ENCODE results near the gene MIA.
A peak's percentile ranks its signal among the peaks of the same experiment; 100 is the strongest.
"Not testable (repeated sequence)": the region's sequence is repeated elsewhere in the genome, so short reads cannot be mapped to it uniquely, and the experiment has no call there.

The MIA gene

GRCh38 chr19:40750874-40751537 lies 24.3 kb upstream of the MIA start, which contains the start of gene SNRPA:
TSS of gene SNRPA (plus strand) at chr19:40751203. CDS start at chr19:40751409, 206 bp downstream.
- peak; percentile 98 to 99 for DNase-seq

DNA sequence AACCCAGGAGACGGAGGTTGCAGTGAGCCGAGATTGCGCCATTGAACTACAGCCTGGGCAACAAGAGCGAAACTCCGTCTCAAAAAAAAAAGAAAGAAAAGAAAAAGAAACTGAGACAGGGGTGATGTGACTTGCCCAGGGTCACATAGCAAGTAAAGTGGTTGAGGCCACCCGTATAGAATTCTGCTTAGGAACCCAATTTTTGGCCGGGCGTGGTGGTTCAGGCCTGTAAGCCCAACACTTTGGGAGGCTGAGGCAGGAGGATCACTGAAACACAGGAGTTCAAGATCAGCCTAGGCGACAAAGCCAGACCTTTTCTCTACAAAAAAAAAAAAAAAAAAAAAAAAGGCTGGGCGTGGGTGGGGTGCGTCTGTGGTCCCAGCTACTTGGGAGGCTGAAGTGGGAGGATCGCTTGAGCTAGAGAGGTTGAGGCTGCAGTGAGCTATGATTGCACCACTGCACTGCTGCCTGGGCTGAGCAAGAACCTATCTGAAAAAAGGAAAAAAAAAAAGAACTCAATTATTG lies 23.0 kb upstream of the MIA start:
- DNase-seq = peak in 1 of 2 donors; percentile 43

GRCh38 chr19:40754611-40755247 lies 20.6 kb upstream of the MIA start:
- peak; percentile 66 to 85 for DNase-seq

DNA sequence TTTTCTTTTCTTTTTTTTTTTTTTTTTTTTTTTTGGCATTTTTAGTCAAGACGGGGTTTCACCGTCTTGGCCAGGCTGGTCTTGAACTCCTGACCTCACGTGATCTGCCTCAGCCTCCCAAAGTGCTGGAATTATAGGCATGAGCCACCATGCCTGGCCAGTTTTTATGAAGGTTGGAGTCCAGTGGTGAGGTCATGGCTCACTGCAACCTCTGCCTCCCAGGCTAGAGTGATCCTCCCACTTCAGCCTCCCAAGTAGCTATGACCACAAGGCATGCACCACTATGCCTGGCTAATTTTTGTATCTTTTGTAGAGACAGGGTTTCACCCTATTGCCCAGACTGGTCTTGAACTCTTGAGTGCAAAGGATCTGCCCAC lies 20.1 kb upstream of the MIA start:
- DNase-seq = peak in 1 of 2 donors; percentile 20

GRCh38 chr19:40755791-40756190 lies 19.5 kb upstream of the MIA start:
- no peak for DNase-seq

DNA sequence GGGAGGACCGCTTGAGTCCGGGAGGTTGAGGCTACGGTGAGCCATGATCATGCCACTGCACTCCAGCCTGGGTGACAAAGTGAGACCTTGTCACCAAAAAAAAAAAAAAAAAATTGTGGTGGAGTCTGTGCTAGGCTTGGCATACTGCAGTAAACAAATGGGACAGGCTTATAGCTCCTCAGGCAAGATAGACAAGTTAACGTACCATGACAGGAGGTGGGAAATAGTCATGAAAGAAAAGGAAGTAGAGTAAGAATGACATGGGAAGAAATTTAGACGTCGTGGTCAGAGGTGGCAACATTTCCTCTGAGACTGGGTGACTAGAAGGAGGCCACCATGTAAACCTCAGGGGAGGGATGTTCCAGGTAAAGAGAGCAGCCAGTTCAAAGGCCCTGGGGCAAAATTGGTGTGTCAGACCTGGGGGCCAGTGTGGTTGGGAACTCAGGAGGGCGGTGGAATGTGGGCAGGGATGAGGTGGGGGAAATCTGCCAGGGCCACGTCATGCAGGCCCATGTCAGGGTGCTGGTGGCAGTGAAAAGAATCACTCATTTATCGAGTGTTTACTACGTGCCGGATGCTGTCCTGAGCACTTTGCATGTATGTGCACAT lies 18.7 kb upstream of the MIA start:
- DNase-seq = no peak

DNA sequence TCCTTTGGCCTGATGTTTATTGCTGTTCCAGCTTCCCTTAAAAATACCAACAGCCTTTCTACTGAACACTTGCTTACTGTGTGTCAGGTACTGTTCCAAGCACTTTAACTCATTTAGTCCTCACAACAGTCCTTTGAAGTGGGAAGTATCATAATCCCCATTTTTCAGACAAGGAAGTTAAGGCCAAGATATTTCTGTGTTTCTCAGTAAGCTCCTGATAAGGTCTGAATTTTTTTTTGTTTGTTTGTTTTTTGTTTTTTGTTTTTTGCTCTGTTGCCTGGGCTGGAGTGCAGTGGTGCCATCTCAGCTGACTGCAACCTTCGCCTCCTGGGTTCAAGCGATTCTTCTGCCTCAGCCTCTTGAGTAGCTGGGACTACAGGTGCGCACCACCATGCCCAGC lies 16.8 kb upstream of the MIA start:
- DNase-seq = no peak

DNA sequence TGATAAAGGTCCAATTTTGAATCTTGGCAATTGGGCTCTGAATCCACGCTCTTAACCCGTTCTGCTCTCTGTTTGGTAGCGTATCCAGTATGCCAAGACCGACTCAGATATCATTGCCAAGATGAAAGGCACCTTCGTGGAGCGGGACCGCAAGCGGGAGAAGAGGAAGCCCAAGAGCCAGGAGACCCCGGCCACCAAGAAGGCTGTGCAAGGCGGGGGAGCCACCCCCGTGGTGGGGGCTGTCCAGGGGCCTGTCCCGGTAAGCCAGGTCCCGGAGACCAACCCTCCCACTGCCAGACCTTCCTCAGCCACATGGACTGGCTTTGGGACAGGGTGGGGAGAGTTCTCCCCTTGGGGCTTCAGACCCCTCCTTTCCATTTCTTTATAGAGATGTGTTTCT lies 16.0 kb upstream of the MIA start:
- DNase-seq = no peak

DNA sequence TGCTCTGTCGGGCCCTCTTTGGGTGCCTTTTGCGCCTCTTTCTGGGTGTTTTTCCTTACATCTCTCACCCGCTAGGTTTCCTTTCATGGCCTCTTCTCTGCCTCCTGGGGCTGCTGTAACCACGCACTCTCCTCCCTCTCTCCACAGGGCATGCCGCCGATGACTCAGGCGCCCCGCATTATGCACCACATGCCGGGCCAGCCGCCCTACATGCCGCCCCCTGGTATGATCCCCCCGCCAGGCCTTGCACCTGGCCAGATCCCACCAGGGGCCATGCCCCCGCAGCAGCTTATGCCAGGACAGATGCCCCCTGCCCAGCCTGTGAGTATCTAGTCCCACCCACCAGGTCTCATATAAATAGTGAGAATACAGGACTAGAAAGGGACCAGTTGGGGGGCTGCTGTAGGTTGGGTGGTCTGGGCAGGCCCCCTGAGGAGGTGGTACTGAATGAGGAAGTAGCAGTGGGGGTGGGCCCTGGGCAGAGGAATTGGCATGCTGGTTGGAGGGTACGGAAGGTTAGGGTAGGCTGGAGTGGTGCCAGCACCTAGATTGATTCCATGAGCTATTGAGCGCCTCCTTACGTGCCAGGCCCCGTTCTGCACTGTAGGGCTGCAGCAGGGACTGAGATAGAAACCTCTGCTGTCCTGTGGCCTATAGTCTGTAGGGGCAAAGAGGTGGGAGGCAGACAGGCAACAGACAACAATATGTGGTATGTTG lies 12.4 kb upstream of the MIA start:
- DNase-seq = no peak

DNA sequence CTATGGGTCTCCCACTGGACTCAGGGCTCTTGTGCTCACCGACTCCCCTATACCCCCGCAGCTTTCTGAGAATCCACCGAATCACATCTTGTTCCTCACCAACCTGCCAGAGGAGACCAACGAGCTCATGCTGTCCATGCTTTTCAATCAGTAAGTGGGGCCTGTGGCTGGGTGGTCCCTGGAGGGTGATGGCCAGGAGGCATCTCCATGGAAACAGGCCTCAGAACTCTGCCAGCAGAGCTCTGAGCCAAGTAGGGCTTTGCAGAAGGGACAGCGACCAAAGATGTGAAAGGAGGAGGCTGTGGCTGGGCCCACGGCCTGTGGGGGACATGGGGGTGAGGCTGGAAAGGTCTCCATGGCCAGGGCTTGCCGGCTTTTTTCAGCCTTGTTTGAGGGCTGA lies 11.8 kb upstream of the MIA start:
- no peak for DNase-seq

GRCh38 chr19:40763963-40764362 lies 11.4 kb upstream of the MIA start:
- no peak for DNase-seq

DNA sequence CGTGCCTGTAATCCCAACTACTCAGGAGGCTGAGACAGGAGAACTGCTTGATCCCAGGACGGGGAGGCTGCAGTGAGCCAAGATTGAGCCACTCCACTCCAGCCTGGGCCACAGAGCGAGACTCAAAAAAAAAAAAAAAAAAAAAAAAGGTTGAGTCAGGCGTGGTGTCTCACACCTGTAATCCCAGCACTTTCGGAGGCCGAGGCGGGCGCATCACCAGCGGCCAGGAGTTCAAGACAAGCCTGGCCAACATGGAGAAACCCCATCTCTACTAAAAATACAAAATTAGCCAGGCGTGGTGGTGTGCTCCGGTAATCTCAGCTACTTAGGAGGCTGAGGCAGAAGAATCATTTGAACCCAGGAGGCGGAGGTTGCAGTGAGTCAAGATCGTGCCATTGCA lies 8.9 kb upstream of the MIA start:
- DNase-seq = not testable (repeated sequence)

DNA sequence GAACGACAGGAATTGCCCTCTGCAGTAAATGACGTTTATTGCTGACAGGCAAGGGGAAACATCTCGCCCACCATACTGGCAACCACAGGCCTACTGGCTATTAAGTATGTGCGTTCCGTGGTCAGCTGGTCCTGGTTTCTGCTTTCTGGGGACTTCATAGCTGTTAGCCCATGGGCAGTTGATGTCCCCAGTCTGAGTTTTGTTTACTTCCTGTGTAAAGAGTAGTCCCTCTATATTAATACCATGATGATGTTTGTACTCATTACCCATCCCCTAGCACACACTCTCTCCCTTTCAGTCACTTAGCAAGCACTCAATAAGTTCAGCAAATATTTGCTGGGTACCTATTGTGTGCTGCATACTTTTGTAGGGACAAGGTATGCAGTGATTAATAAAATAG lies 6.5 kb upstream of the MIA start:
- peak; percentile 28 to 54 for DNase-seq

GRCh38 chr19:40771101-40771862 lies 4.0 kb upstream of the MIA start:
- DNase-seq = peak in 1 of 2 donors; percentile 13

DNA sequence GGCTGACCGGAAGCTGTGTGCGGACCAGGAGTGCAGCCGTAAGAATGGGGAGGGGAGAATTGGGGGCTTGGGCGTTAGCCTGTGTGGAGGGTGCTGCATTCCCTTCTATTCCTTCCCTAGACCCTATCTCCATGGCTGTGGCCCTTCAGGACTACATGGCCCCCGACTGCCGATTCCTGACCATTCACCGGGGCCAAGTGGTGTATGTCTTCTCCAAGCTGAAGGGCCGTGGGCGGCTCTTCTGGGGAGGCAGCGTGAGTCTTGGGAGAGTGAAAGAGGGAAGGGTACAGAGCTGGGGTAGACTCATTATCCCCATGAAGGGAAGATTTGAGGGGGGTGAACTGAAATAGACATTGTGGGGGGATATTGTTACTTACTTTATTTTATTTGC lies 306 bp downstream of the MIA start:
- no peak for DNase-seq

- no peak for DNase-seq
These were observed 1.0 kb downstream of the MIA start for GRCh38 chr19:40776364-40776763.

GRCh38 chr19:40776932-40777644 lies 1.8 kb downstream of the MIA start:
- DNase-seq = peak; percentile 95 to 98

DNA sequence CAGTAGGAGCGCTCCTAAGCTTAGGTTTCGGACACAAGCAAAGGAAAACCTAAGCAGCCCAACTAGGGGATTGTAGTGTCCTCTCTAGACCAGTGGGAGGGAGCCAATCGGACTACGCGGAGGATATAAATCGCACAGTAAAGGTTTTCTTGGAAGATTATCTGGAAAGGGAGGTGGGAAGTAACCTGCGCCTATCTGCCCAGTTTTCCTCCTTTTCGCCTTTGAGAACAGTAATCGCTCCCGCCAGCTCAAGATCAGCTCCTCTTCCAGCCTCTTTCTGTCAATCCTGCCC lies 2.3 kb downstream of the MIA start:
- DNase-seq = no peak

DNA sequence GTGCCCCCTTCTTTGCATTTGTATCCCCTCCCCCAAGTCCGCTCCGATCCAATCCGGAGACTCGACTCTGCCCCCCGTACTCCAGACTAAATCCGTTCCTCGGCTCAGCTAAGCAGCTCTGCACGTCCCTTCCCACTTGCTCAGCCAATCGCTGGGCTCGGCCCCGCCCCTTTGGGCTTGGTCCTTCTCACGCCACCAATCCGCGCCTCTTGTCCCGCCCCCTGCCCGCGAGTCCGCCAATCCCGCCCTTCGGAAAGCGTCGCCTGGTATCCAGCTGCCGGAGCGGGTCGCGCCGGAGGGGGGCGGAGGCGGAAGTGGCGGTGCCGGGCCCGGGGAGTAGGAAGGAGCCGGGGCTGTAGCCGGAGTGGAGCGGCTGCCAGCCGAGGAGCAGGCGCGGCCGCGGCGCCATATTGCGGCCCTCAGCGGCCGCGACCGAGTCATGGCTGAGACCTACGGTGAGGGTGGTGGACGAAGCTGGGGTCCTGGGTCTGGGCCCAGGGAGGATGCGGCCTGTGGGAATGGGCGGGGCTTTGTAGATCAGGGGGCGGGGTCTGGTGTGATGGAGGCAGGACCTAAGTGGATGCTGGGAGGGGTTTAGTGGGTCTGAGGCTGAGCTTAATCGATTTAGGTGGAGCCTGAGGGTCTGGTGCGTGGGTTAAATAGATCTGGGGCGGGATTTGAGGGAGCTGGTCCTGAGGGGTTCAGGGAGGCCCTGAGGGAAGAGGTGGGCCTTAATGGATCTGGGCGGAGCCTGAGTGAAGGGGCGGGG lies 2.8 kb downstream of the MIA start, which contains the start of gene RAB4B:
Gene RAB4B, plus strand, starts transcription at position 311 of the 769 bp plus-strand sequence. Its CDS starts 129 bp downstream, at position 440.
- DNase-seq = peak; percentile 100

DNA sequence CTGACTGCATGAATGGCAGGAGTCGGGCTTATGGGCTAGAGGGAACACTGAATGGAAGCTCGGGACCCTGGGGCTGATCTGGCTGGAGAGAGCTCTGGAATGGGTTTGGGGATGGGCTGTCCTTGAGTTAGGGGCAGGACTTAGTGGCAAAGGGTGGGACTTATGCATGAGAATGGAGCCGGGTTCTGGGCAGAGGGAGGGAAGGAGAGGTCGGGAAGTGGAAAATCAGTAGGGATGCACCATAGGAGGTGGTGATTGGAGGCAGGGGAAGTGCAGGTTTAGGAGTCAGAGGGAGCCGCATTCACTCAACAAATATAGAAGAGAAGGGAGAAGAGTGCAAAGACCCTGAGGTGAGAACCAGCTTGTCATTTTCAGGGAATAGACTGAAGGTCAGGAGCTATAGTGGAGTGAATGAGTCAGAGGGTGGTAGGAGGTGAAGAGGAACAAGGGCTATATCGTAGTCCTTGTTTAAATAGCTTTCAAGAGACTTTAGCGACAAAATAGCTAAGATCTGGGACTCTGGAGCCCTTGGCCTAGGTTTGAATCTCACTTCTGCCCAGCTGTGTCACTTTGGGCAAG lies 3.5 kb downstream of the MIA start:
- peak; percentile 41 to 60 for DNase-seq

DNA sequence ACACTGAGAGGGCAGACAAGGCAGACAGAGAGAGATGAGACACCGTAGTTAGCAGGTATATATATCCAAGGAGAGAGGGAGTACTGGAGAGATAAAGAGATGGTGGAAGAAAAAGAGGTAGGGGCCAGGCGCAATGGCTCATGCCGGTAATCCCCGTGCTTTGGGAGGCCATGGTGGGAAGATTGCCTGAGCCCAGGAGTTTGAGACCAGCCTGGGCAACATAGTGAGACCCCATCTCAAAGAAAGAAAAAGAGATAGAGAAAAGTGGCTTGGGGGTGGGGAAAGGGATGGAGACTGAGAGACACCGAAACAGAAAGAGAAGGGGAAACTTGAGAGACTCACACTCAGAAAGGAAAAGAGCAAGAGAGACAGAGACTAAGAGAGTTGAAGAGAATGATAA lies 5.3 kb downstream of the MIA start:
- no peak for DNase-seq
